MCF 10A (cell line): ENCODE measurements around the gene TMEM123. TPM values are rescaled to one million over a fixed set of nuclear protein-coding genes. Genes with fewer than 3 reads are reported as not detected.

Experiments used
- BruUV-seq: library from RNA; stranded (reverse); fragments of 400-500 nt; replicated peaks from 2 replicates; lab custom pipeline; 2021; lab: Mats Ljungman, UMichigan
- CTCF ChIA-PET: fragments of 300-600 bp; sonication (Branson Sonifier 250); formaldehyde crosslinking; extraction: SDS; loops from one replicate; lab custom pipeline; 2021; ENCODE audit warnings: antibody characterized with exemption, inconsistent platforms; lab: Yijun Ruan, JAX
- POLR2A ChIA-PET: fragments of 300-600, 350-650 bp; sonication (Branson Sonifier 250); formaldehyde crosslinking; extraction: SDS; loops from one replicate; lab custom pipeline; 2020; ENCODE audit warnings: antibody characterized with exemption, inconsistent platforms; lab: Yijun Ruan, JAX
- DNase-seq: peaks from one replicate; pipeline ENCODE4 v3.0.0-alpha.2; 2018; ENCODE audit not compliant: unreplicated experiment
- H3K27ac Mint-ChIP-seq: one replicate; pipeline ENCODE4 v1.8.0; 2022; ENCODE audit warnings: mild to moderate bottlenecking, low read depth, mixed read lengths; ENCODE audit not compliant: unreplicated experiment
- H3K27me3 Mint-ChIP-seq: one replicate; pipeline ENCODE4 v1.8.0; 2022; ENCODE audit warnings: mixed read lengths; ENCODE audit not compliant: insufficient read depth, unreplicated experiment
- H3K36me3 Mint-ChIP-seq: one replicate; pipeline ENCODE4 v1.8.0; 2022; ENCODE audit warnings: mild to moderate bottlenecking, moderate library complexity, mixed read lengths; ENCODE audit not compliant: insufficient read depth, unreplicated experiment
- H3K4me1 Mint-ChIP-seq: one replicate; pipeline ENCODE4 v1.8.0; 2022; ENCODE audit warnings: mixed read lengths; ENCODE audit not compliant: insufficient read depth, unreplicated experiment
- H3K4me3 Mint-ChIP-seq: one replicate; pipeline ENCODE4 v1.8.0; 2022; ENCODE audit warnings: mild to moderate bottlenecking, moderate library complexity, mixed read lengths; ENCODE audit not compliant: unreplicated experiment
- H3K9me3 Mint-ChIP-seq: one replicate; pipeline ENCODE4 v1.8.0; 2022; ENCODE audit warnings: mixed read lengths; ENCODE audit not compliant: unreplicated experiment
- intact Hi-C: fragments of 100-400 bp; cut with micrococcal nuclease; formaldehyde crosslinking; loops from 2 replicates; pipeline ENCODE4 v1.14.1; 2022
- total RNA-seq: library from RNA; stranded (reverse); gene quantifications from 2 replicates; pipeline ENCODE4 v1.2.3, GENCODE V29; 2022
- TF ChIP-seq, protein P1 (sequence below): fragments of 200-600 bp; IDR thresholded peaks from one replicate; pipeline ENCODE4 v1.8.0; 2022; ENCODE audit warnings: antibody characterized with exemption, mild to moderate bottlenecking; ENCODE audit not compliant: unreplicated experiment

Gene TMEM123
- total RNA-seq, 1 experiment from 2014 or later: 134 TPM

GRCh38 chr11:102451041-102451680, 1.4 kb downstream of the TMEM123 start:
- TF ChIP-seq, protein P1, sequence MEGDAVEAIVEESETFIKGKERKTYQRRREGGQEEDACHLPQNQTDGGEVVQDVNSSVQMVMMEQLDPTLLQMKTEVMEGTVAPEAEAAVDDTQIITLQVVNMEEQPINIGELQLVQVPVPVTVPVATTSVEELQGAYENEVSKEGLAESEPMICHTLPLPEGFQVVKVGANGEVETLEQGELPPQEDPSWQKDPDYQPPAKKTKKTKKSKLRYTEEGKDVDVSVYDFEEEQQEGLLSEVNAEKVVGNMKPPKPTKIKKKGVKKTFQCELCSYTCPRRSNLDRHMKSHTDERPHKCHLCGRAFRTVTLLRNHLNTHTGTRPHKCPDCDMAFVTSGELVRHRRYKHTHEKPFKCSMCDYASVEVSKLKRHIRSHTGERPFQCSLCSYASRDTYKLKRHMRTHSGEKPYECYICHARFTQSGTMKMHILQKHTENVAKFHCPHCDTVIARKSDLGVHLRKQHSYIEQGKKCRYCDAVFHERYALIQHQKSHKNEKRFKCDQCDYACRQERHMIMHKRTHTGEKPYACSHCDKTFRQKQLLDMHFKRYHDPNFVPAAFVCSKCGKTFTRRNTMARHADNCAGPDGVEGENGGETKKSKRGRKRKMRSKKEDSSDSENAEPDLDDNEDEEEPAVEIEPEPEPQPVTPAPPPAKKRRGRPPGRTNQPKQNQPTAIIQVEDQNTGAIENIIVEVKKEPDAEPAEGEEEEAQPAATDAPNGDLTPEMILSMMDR: no peak
- BruUV-seq: TSS peak; percentile 24

GRCh38 chr11:102449651-102450570, 2.7 kb downstream of the TMEM123 start:
- intact Hi-C loops: no loop called here
- no peak for DNase-seq
- Mint-ChIP-seq H3K27me3 (no peaks in the 10 kb centered on the region), H3K4me1 (peaks cover 33% of the 10 kb centered on the region), H3K36me3 (peaks cover 45% of the 10 kb centered on the region), H3K9me3 (no peaks in the 10 kb centered on the region), H3K27ac (no peak overlapping the region), H3K4me3 (peak overlapping the region; percentile 94)
- no TSS peak for BruUV-seq
- POLR2A ChIA-PET: interaction anchor here (0.6 to 2.6 kb wide), 7 partner anchors 26 to 163 kb away, joined by 3 to 23 read pairs (median 4); no protein-coding TSS in a partner anchor
- CTCF ChIA-PET: no interaction called here
- TF ChIP-seq, protein P1: no peak

More at GRCh38 chr11:102451041-102451680, 1.4 kb downstream of the TMEM123 start:
- Mint-ChIP-seq H3K27me3 (no peaks in the 10 kb centered on the region), H3K9me3 (no peaks in the 10 kb centered on the region), H3K36me3 (peaks cover 33% of the 10 kb centered on the region), H3K4me1 (peaks cover 41% of the 10 kb centered on the region), H3K27ac (peak overlapping the region; percentile 90), H3K4me3 (peak overlapping the region; percentile 94)
- CTCF ChIA-PET: interaction anchor here (0.6 to 1.1 kb wide), 8 partner anchors 34 to 491 kb away, joined by 3 to 5 read pairs (median 3); no protein-coding TSS in a partner anchor
- intact Hi-C loops: no loop called here
- POLR2A ChIA-PET: interaction anchor here (0.6 to 2.6 kb wide), 21 partner anchors 8 to 585 kb away, joined by 3 to 23 read pairs (median 3); no protein-coding TSS in a partner anchor
- no peak for DNase-seq

GRCh38 chr11:102448869-102449224, 3.7 kb downstream of the TMEM123 start:
- Mint-ChIP-seq H3K36me3 (peaks cover 45% of the 10 kb centered on the region), H3K27ac (no peak overlapping the region), H3K9me3 (no peaks in the 10 kb centered on the region), H3K4me1 (peaks cover 29% of the 10 kb centered on the region), H3K27me3 (no peaks in the 10 kb centered on the region), H3K4me3 (no peak overlapping the region)
- ChIA-PET CTCF (interaction anchor here (0.9 kb wide), 1 partner anchor 47 kb away, joined by 4 read pairs; no protein-coding TSS in a partner anchor), POLR2A (no interaction called here)
- intact Hi-C loops: no loop called here
- no peak for DNase-seq
- BruUV-seq: no TSS peak
- TF ChIP-seq, protein P1: no peak
